ENCODE results near the gene NPTX1. TPM values are rescaled to one million over a fixed set of nuclear protein-coding genes. Genes with fewer than 3 reads are reported as not detected.

The NPTX1 gene
- total and polyA plus RNA-seq, 2 of the 13 experiments (the other 11 are each of a cell fraction or from before 2014, with no cell fraction given): 0.01 TPM; not detected in 1

- no peak for TF ChIP-seq CEBPZ (IDR thresholded peaks at IDR 0.05; ENCODE audit: low read length)
- TF ChIP-seq PHB2 (IDR thresholded peaks at IDR 0.05; ENCODE audit: partially characterized antibody): no peak
- TF ChIP-seq RFX3 (CRISPR knock-in tag; IDR thresholded peaks at IDR 0.05): peak; percentile 61; the same call in 1 of the 2 replicates
- TF ChIP-seq, protein P1, sequence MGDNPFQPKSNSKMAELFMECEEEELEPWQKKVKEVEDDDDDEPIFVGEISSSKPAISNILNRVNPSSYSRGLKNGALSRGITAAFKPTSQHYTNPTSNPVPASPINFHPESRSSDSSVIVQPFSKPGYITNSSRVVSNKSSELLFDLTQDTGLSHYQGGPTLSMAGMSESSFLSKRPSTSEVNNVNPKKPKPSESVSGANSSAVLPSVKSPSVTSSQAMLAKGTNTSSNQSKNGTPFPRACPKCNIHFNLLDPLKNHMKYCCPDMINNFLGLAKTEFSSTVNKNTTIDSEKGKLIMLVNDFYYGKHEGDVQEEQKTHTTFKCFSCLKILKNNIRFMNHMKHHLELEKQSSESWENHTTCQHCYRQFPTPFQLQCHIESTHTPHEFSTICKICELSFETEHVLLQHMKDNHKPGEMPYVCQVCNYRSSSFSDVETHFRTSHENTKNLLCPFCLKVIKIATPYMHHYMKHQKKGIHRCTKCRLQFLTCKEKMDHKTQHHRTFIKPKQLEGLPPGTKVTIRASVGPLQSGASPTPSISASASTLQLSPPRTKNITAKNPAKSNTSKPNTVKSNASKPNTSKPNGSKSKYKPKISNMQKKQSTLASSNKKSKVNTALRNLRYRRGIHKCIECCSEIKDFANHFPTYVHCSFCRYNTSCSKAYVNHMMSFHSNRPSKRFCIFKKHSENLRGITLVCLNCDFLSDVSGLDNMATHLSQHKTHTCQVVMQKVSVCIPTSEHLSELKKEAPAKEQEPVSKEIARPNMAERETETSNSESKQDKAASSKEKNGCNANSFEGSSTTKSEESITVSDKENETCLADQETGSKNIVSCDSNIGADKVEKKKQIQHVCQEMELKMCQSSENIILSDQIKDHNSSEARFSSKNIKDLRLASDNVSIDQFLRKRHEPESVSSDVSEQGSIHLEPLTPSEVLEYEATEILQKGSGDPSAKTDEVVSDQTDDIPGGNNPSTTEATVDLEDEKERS (CRISPR knock-in tag; IDR thresholded peaks at IDR 0.05): no peak
- no peak for TF ChIP-seq MEF2D (CRISPR knock-in tag; IDR thresholded peaks at IDR 0.05)
- TF ChIP-seq SALL1 (CRISPR knock-in tag; IDR thresholded peaks at IDR 0.05): peak; percentile 91
- TF ChIP-seq MLLT10 (CRISPR knock-in tag; IDR thresholded peaks at IDR 0.05): no peak
- TF ChIP-seq ZKSCAN5 (CRISPR knock-in tag; IDR thresholded peaks at IDR 0.05): no peak
- TF ChIP-seq ZNF724P (CRISPR knock-in tag; IDR thresholded peaks at IDR 0.05; ENCODE audit: borderline replicate concordance): peak; percentile 91
- no peak; the same call in 1 of the 2 replicates for TF ChIP-seq KAT7 (CRISPR knock-in tag; IDR thresholded peaks at IDR 0.05; ENCODE audit: borderline replicate concordance)
- peak; percentile 47 for TF ChIP-seq AKAP8 (CRISPR knock-in tag; IDR thresholded peaks at IDR 0.05)
- TF ChIP-seq SETDB1 (CRISPR knock-in tag; IDR thresholded peaks at IDR 0.05; ENCODE audit: borderline replicate concordance): 0 out of 2 replicates have a peak, but pooled peaks have one; percentile 75
- peak; percentile 64; the same call in 1 of the 2 replicates for TF ChIP-seq MYNN (CRISPR knock-in tag; IDR thresholded peaks at IDR 0.05; ENCODE audit: low read depth)
- peak; percentile 47; the same call in 1 of the 2 replicates for TF ChIP-seq CREB1 (IDR thresholded peaks at IDR 0.05)
- TF ChIP-seq CREB1 (CRISPR knock-in tag; IDR thresholded peaks at IDR 0.05): no peak
- TF ChIP-seq ZBTB38 (CRISPR knock-in tag; IDR thresholded peaks at IDR 0.05): peak; percentile 66; the same call in 1 of the 2 replicates
- no peak for TF ChIP-seq SIX1 (CRISPR knock-in tag; IDR thresholded peaks at IDR 0.05; ENCODE audit: borderline replicate concordance)
- no peak for TF ChIP-seq NFRKB (IDR thresholded peaks at IDR 0.05)
- no peak; the same call in 1 of the 2 replicates for TF ChIP-seq SMAD3 (CRISPR knock-in tag; IDR thresholded peaks at IDR 0.05)
- no peak for TF ChIP-seq ZNF660 (CRISPR knock-in tag; IDR thresholded peaks at IDR 0.05; ENCODE audit: borderline replicate concordance, low read depth)
- peak; percentile 99 for TF ChIP-seq NFIB (CRISPR knock-in tag; IDR thresholded peaks at IDR 0.05; ENCODE audit: borderline replicate concordance)
- TF ChIP-seq ZNF562 (CRISPR knock-in tag; IDR thresholded peaks at IDR 0.05; ENCODE audit: borderline replicate concordance): peak; percentile 86; the same call in 1 of the 2 replicates
- TF ChIP-seq ZSCAN30 (CRISPR knock-in tag; IDR thresholded peaks at IDR 0.05): peak; percentile 91; the same call in 1 of the 2 replicates
- TF ChIP-seq NAIF1 (CRISPR knock-in tag; IDR thresholded peaks at IDR 0.05; ENCODE audit: borderline replicate concordance): no peak
- no peak; the same call in 1 of the 2 replicates for TF ChIP-seq HNRNPUL1 (IDR thresholded peaks at IDR 0.05; ENCODE audit: low read depth, low read length)
Observed at GRCh38 chr17:80454557-80455335, 21.7 kb downstream of the NPTX1 start (continued).
